Heart left ventricle (tissue), 13 donors: ENCODE measurements around the gene TRPC3.

ENCODE experiments used
- POLR2A ChIP-seq, 2 donors: fragments of 450-650 bp; IDR thresholded peaks; one replicate each; pipeline ENCODE4 v1.6.1; 2017; ENCODE audit warnings: antibody characterized with exemption in 2 of 2, mild to moderate bottlenecking in 2 of 2, moderate library complexity in 2 of 2
- TF ChIP-seq, protein P1 (sequence below), 12 donors: fragments of 200-600 bp; sonication (generic) in 4 of 12; IDR thresholded peaks; one replicate each; pipeline versions ENCODE4 v1.5.0 to v1.8.0; 2018 to 2022; ENCODE audit warnings: antibody characterized with exemption in 12 of 12, mild to moderate bottlenecking in 5 of 12
- donor health status: ischemic (EF 13 %, LVEDD 7.1; RV severe dilation, severe dysfunction).
- donor health status: DM: no; HTN: yes; CAD: no.
- donor health status: DM: no; HTN: no; CAD: no.
- donor health status: ischemic (EF 25% LVEDD 6.9; RV normal size, moderate dysfunction).
- donor health status: ischemic (EF 25% LVEDD 5.7; RV mildly dilated, moderate dysfunction).
- donor health status: ischemic (EF 35%, LVEDD 5.7; RV mildly dilated, moderate dysfunction).
- donor health status: nonischemic (EF 11% LVEDD 7.7; RV severe dilation, severe dysfunction).
- donor health status: DM: yes; HTN: yes; CAD: no.
- donor health status: PGD.
- donor health status: ischemic (EF 29% LVEDD 5.4; RV normal size, mild dysfunction).
- donor health status: nonischemic (EF 23%, LVEDD 6.1; RV moderate dilation, normal function).

DNA sequence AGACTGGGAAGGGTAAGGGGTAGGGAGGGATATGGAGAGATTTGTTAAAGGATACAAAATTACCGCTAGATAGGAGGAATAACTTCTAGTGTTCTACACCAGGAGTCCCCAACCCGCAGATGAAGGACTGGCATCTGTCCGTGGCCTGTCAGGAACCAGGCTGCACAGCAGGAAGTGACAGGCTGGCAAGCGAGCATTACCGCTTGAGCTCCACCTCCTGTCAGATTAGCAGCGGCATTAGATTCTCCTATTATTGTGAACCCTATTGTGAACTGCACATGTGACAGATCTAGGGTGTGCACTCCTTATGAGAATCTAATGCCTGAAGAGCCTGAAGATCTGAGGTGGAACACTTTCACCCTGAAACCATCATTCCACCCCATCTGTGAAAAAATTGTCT, 53.7 kb downstream of the TRPC3 start:
- TF ChIP-seq, protein P1, sequence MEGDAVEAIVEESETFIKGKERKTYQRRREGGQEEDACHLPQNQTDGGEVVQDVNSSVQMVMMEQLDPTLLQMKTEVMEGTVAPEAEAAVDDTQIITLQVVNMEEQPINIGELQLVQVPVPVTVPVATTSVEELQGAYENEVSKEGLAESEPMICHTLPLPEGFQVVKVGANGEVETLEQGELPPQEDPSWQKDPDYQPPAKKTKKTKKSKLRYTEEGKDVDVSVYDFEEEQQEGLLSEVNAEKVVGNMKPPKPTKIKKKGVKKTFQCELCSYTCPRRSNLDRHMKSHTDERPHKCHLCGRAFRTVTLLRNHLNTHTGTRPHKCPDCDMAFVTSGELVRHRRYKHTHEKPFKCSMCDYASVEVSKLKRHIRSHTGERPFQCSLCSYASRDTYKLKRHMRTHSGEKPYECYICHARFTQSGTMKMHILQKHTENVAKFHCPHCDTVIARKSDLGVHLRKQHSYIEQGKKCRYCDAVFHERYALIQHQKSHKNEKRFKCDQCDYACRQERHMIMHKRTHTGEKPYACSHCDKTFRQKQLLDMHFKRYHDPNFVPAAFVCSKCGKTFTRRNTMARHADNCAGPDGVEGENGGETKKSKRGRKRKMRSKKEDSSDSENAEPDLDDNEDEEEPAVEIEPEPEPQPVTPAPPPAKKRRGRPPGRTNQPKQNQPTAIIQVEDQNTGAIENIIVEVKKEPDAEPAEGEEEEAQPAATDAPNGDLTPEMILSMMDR (IDR thresholded peaks at IDR 0.05), result no peak
- no peak for TF ChIP-seq POLR2A (IDR thresholded peaks at IDR 0.05)
